Transverse colon (tissue), 4 donors: ENCODE results near the gene AGPAT3.

Experiments
- CTCF ChIP-seq, 5 experiments: fragments of 200-600 bp in 3 of 5; fragments of 450-650 bp in 2 of 5; sonication (generic) in 3 of 5; IDR thresholded peaks; 1 replicate in 2 of 5; 2 replicates in 3 of 5; pipeline ENCODE4 v1.5.1; 2016 to 2017; ENCODE audit warnings: antibody characterized with exemption in 5 of 5, inconsistent platforms in 3 of 5, mild to moderate bottlenecking in 2 of 5, moderate library complexity in 1 of 5
- EP300 ChIP-seq: sonication (generic); formaldehyde crosslinking; IDR thresholded peaks from one replicate; pipeline ENCODE4 v1.6.1; 2017; ENCODE audit warnings: antibody characterized with exemption, low read depth
- POLR2A ChIP-seq: fragments of 450-650 bp; IDR thresholded peaks from one replicate; pipeline ENCODE4 v1.6.1; 2016; ENCODE audit warnings: antibody characterized with exemption, mild to moderate bottlenecking, moderate library complexity
- POLR2AphosphoS5 ChIP-seq, 3 donors: sonication (generic); formaldehyde crosslinking; IDR thresholded peaks; one replicate each; pipeline ENCODE4 v1.6.1; 2016; ENCODE audit warnings: antibody characterized with exemption in 3 of 3

GRCh38 chr21:43953021-43953420 is 88.0 kb downstream of the AGPAT3 start:
- no peak for TF ChIP-seq POLR2A
- no peak for TF ChIP-seq CTCF (IDR thresholded peaks at IDR 0.05)
- no peak for TF ChIP-seq POLR2AphosphoS5 (IDR thresholded peaks at IDR 0.05)
- TF ChIP-seq EP300: no peak
